ENCODE measurements around the gene WDR41.

GRCh38 chr5:77400645-77401044, 91.5 kb downstream of the WDR41 start:
- TF ChIP-seq, protein P1, sequence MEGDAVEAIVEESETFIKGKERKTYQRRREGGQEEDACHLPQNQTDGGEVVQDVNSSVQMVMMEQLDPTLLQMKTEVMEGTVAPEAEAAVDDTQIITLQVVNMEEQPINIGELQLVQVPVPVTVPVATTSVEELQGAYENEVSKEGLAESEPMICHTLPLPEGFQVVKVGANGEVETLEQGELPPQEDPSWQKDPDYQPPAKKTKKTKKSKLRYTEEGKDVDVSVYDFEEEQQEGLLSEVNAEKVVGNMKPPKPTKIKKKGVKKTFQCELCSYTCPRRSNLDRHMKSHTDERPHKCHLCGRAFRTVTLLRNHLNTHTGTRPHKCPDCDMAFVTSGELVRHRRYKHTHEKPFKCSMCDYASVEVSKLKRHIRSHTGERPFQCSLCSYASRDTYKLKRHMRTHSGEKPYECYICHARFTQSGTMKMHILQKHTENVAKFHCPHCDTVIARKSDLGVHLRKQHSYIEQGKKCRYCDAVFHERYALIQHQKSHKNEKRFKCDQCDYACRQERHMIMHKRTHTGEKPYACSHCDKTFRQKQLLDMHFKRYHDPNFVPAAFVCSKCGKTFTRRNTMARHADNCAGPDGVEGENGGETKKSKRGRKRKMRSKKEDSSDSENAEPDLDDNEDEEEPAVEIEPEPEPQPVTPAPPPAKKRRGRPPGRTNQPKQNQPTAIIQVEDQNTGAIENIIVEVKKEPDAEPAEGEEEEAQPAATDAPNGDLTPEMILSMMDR (IDR thresholded peaks at IDR 0.05) = no peak
- TF ChIP-seq POLR2AphosphoS5 (IDR thresholded peaks at IDR 0.05) (no peak), POLR2A (IDR thresholded peaks at IDR 0.05) (no peak), EP300 (IDR thresholded peaks at IDR 0.05) (no peak)

Measured in suprapubic skin (tissue), 4 donors.